Measurements from ENCODE around the gene CD180.
"Not testable (repeated sequence)": the region's sequence is repeated elsewhere in the genome, so short reads cannot be mapped to it uniquely, and the experiment has no call there.

Gene CD180

GRCh38 chr5:67179697-67180361 lies 16.8 kb downstream of the CD180 start:
- no peak for TF ChIP-seq CTCF (conservative IDR thresholded peaks at IDR 0.05; ENCODE audit: low read depth)
- ChIA-PET CTCF (interaction anchor here (0.5 kb wide), 1 partner anchor 500 kb away, joined by 3 read pairs; no protein-coding TSS in a partner anchor), POLR2A (ENCODE audit: low non-redundant PET) (no interaction called here)

GRCh38 chr5:67178966-67179365 lies 17.6 kb downstream of the CD180 start:
- POLR2A ChIA-PET (ENCODE audit: low non-redundant PET), result no interaction called here
- H3K27ac ChIP-seq, result no peak overlapping the region
- no peak for DNase-seq (ENCODE audit: low spot score)
- CTCF ChIA-PET, result no interaction called here
- TF ChIP-seq CTCF (conservative IDR thresholded peaks at IDR 0.05; ENCODE audit: low read depth), result no peak

More at GRCh38 chr5:67179697-67180361, 16.8 kb downstream of the CD180 start:
- DNase-seq (ENCODE audit: low spot score), result no peak
- H3K27ac ChIP-seq, result no peak overlapping the region

- CTCF ChIA-PET, result no interaction called here
- DNase-seq (ENCODE audit: low spot score), result no peak
- TF ChIP-seq CTCF (conservative IDR thresholded peaks at IDR 0.05; ENCODE audit: low read depth), result no peak
- POLR2A ChIA-PET (ENCODE audit: low non-redundant PET), result no interaction called here
- H3K27ac ChIP-seq, result no peak overlapping the region
Measured at GRCh38 chr5:67178085-67178484, 18.5 kb downstream of the CD180 start.

GRCh38 chr5:67176936-67177335 lies 19.7 kb downstream of the CD180 start:
- no peak overlapping the region for H3K27ac ChIP-seq
- ChIA-PET CTCF (interaction anchor here (0.5 to 0.6 kb wide), 2 partner anchors 114 to 193 kb away, joined by 4 to 6 read pairs; no protein-coding TSS in a partner anchor), POLR2A (ENCODE audit: low non-redundant PET) (no interaction called here)
- no peak for DNase-seq (ENCODE audit: low spot score)
- TF ChIP-seq CTCF (conservative IDR thresholded peaks at IDR 0.05; ENCODE audit: low read depth), result no peak

- POLR2A ChIA-PET (ENCODE audit: low non-redundant PET), result no interaction called here
- TF ChIP-seq CTCF (conservative IDR thresholded peaks at IDR 0.05; ENCODE audit: low read depth), result no peak
- no peak overlapping the region for H3K27ac ChIP-seq
- DNase-seq (ENCODE audit: low spot score), result no peak
- CTCF ChIA-PET, result interaction anchor here (0.6 to 1.1 kb wide), 2 partner anchors 15 to 17 kb away, joined by 3 read pairs; no protein-coding TSS in a partner anchor
Measured at GRCh38 chr5:67173959-67174358, 22.6 kb downstream of the CD180 start.

GRCh38 chr5:67173351-67173750 lies 23.2 kb downstream of the CD180 start:
- POLR2A ChIA-PET (ENCODE audit: low non-redundant PET), result not testable (repeated sequence)

GRCh38 chr5:67170767-67171166 lies 25.8 kb downstream of the CD180 start:
- ChIA-PET POLR2A (ENCODE audit: low non-redundant PET) (no interaction called here), CTCF (interaction anchor here (0.7 kb wide), 1 partner anchor 59 kb away, joined by 7 read pairs; no protein-coding TSS in a partner anchor)
- no peak overlapping the region for H3K27ac ChIP-seq
- no peak for DNase-seq (ENCODE audit: low spot score)
- TF ChIP-seq CTCF (conservative IDR thresholded peaks at IDR 0.05; ENCODE audit: low read depth), result no peak

More at GRCh38 chr5:67173351-67173750, 23.2 kb downstream of the CD180 start:
- DNase-seq (ENCODE audit: low spot score); H3K27ac ChIP-seq: not testable (repeated sequence)
- CTCF ChIA-PET, result interaction anchor here (0.6 to 1.1 kb wide), 2 partner anchors 14 to 17 kb away, joined by 3 read pairs; no protein-coding TSS in a partner anchor
